HCT116 (cell line): ENCODE measurements around the gene ABCC10. TPM values are rescaled to one million over a fixed set of nuclear protein-coding genes. Genes with fewer than 3 reads are reported as not detected.

Experiments used
- ATAC-seq: fragments of 200-7000 bp; cut with Tn5 transposase; 2 replicates; pipeline ENCODE4 v1.9.1; 2020; ENCODE audit warnings: mild to moderate bottlenecking, moderate library complexity
- BruUV-seq: library from RNA; stranded (reverse); fragments of 400-500 nt; replicated peaks from 2 replicates; lab custom pipeline; 2021; lab: Mats Ljungman, UMichigan
- CTCF ChIA-PET: fragments of 300-600 bp; sonication (Branson Sonifier 250); formaldehyde crosslinking; loops from one replicate; lab custom pipeline; 2021; ENCODE audit warnings: antibody characterized with exemption; lab: Charles Lee
- POLR2A ChIA-PET: fragments of 300-600, 350-600 bp; sonication (Branson Sonifier 250); formaldehyde crosslinking; loops from one replicate; lab custom pipeline; 2021; ENCODE audit warnings: antibody characterized with exemption; lab: Charles Lee
- RAD21 ChIA-PET, 2 experiments: fragments of 300-600 bp; sonication (Branson Sonifier 250); formaldehyde crosslinking; loops; one replicate each; lab custom pipeline; 2023; ENCODE audit warnings: low total read pairs in 2 of 2; ENCODE audit not compliant: uncharacterized antibody in 2 of 2, unreplicated experiment in 2 of 2, low non-redundant PET in 1 of 2; lab: Charles Lee
- DNase-seq: peaks from one replicate; pipeline ENCODE4 v3.0.0-alpha.2; 2010; ENCODE audit warnings: low read depth, low spot score
- H2AFZ ChIP-seq: fragments of 200-600 bp; shearing (Covaris generic), sonication (generic); 2 replicates; pipeline ENCODE4 v1.6.1; 2017; ENCODE audit warnings: low read depth, mixed run types, mixed read lengths, antibody characterized with exemption, low read length; ENCODE audit not compliant: poor library complexity, severe bottlenecking
- H3K27ac ChIP-seq: 2 replicates; pipeline ENCODE4 v1.5.1; 2012; ENCODE audit warnings: low read depth, low read length
- H3K27me3 ChIP-seq: fragments of 200-600 bp; sonication (generic); 2 replicates; pipeline ENCODE4 v1.6.1; 2016; ENCODE audit warnings: mixed run types, low read length, mixed read lengths; ENCODE audit not compliant: insufficient read depth
- H3K36me3 ChIP-seq, 2 experiments: fragments of 200-500 bp in 1 of 2; fragments of 200-600 bp in 1 of 2; sonication (Bioruptor generic) in 1 of 2; sonication (generic) in 1 of 2; 2 replicates each; pipeline versions ENCODE4 v1.5.1 to v1.6.1; 2014 to 2016; ENCODE audit warnings: low read length in 2 of 2, inconsistent platforms in 1 of 2, mixed read lengths in 1 of 2, mixed run types in 1 of 2; ENCODE audit not compliant: insufficient read depth in 2 of 2, control insufficient read depth in 1 of 2
- H3K4me1 ChIP-seq, 2 experiments: fragments of 200-600 bp in 1 of 2; sonication (generic) in 1 of 2; 2 replicates each; pipeline versions ENCODE4 v1.5.1 to v1.6.1; 2012 to 2017; ENCODE audit warnings: low read length in 2 of 2, inconsistent platforms in 1 of 2, mild to moderate bottlenecking in 1 of 2, mixed read lengths in 1 of 2, mixed run types in 1 of 2, moderate library complexity in 1 of 2; ENCODE audit not compliant: insufficient read depth in 2 of 2, control insufficient read depth in 1 of 2
- H3K4me2 ChIP-seq: fragments of 200-600 bp; sonication (generic); 2 replicates; pipeline ENCODE4 v1.6.1; 2017; ENCODE audit warnings: mixed run types, low read length, mixed read lengths
- H3K4me3 ChIP-seq, 2 experiments: fragments of 200-600 bp in 1 of 2; sonication (generic) in 1 of 2; replicated peaks in 1 of 2; 2 replicates each; pipeline ENCODE4 v1.5.1; 2011 to 2016; ENCODE audit warnings: low read length in 2 of 2, control low read depth in 1 of 2, low read depth in 1 of 2, mild to moderate bottlenecking in 1 of 2, mixed read lengths in 1 of 2, mixed run types in 1 of 2
- H3K79me2 ChIP-seq: fragments of 200-600 bp; sonication (generic); 2 replicates; pipeline ENCODE4 v1.6.1; 2017; ENCODE audit warnings: mild to moderate bottlenecking, mixed run types, low read length, moderate library complexity, mixed read lengths; ENCODE audit not compliant: insufficient read depth
- H3K9ac ChIP-seq: fragments of 200-600 bp; sonication (generic); 2 replicates; pipeline ENCODE4 v1.6.1; 2016; ENCODE audit warnings: low read length, mixed read lengths
- H3K9me2 ChIP-seq: fragments of 200-600 bp; sonication (generic), shearing (Covaris generic); 2 replicates; pipeline ENCODE4 v1.6.1; 2017; ENCODE audit warnings: mixed run types, mild to moderate bottlenecking, moderate library complexity; ENCODE audit not compliant: insufficient read depth
- H3K9me3 ChIP-seq, 2 experiments: fragments of 200-500 bp in 1 of 2; fragments of 200-600 bp in 1 of 2; sonication (Bioruptor generic) in 1 of 2; sonication (generic) in 1 of 2; 2 replicates each; pipeline ENCODE4 v1.6.1; 2014 to 2017; ENCODE audit warnings: low read length in 2 of 2, mixed read lengths in 2 of 2, inconsistent platforms in 1 of 2, low read depth in 1 of 2, mild to moderate bottlenecking in 1 of 2, mixed run types in 1 of 2, moderate library complexity in 1 of 2; ENCODE audit not compliant: control insufficient read depth in 1 of 2, insufficient read depth in 1 of 2
- H4K20me1 ChIP-seq: fragments of 200-600 bp; sonication (generic), shearing (Covaris generic); 2 replicates; pipeline ENCODE4 v1.6.1; 2017; ENCODE audit warnings: mixed run types, mild to moderate bottlenecking, moderate library complexity; ENCODE audit not compliant: insufficient read depth
- CBX3 ChIP-seq: IDR thresholded peaks from 2 replicates; pipeline ENCODE4 v1.6.1; 2012; ENCODE audit warnings: low read depth
- CEBPB ChIP-seq: IDR thresholded peaks from 2 replicates; pipeline ENCODE4 v1.6.1; 2012; ENCODE audit warnings: low read depth
- EGR1 ChIP-seq: IDR thresholded peaks from 2 replicates; pipeline ENCODE4 v1.6.1; 2012; ENCODE audit warnings: low read depth
- ELF1 ChIP-seq: IDR thresholded peaks from 2 replicates; pipeline ENCODE4 v1.6.1; 2012; ENCODE audit warnings: low read depth, borderline replicate concordance
- EZH2 ChIP-seq: fragments of 200-600 bp; sonication (generic); IDR thresholded peaks from 2 replicates; pipeline ENCODE4 v1.6.1; 2017; ENCODE audit warnings: antibody characterized with exemption, mixed run types
- EZH2phosphoT487 ChIP-seq: fragments of 200-600 bp; IDR thresholded peaks from 2 replicates; pipeline ENCODE4 v1.6.1; 2018; ENCODE audit warnings: antibody characterized with exemption, borderline replicate concordance
- JUND ChIP-seq: IDR thresholded peaks from 2 replicates; pipeline ENCODE4 v1.6.1; 2012
- POLR2A ChIP-seq: IDR thresholded peaks from 2 replicates; pipeline ENCODE4 v1.7.0; 2011; ENCODE audit warnings: borderline replicate concordance; ENCODE audit not compliant: insufficient read depth, insufficient read length; ENCODE audit errors: extremely low read depth
- RAD21 ChIP-seq: IDR thresholded peaks from 2 replicates; pipeline ENCODE4 v1.6.1; 2012; ENCODE audit warnings: low read depth, mild to moderate bottlenecking
- SIN3A ChIP-seq: IDR thresholded peaks from 2 replicates; pipeline ENCODE4 v1.6.1; 2012; ENCODE audit warnings: low read depth
- SP1 ChIP-seq: IDR thresholded peaks from 2 replicates; pipeline ENCODE4 v1.6.1; 2012; ENCODE audit warnings: low read depth
- SRF ChIP-seq: IDR thresholded peaks from 2 replicates; pipeline ENCODE4 v1.6.1; 2012; ENCODE audit warnings: low read depth
- TCF7L2 ChIP-seq: IDR thresholded peaks from 2 replicates; pipeline ENCODE4 v1.7.0; 2011; ENCODE audit warnings: borderline replicate concordance, inconsistent platforms; ENCODE audit not compliant: insufficient read depth, insufficient read length; ENCODE audit errors: extremely low read depth
- YY1 ChIP-seq: IDR thresholded peaks from 2 replicates; pipeline ENCODE4 v1.6.1; 2011; ENCODE audit warnings: low read length, low read depth, moderate library complexity, mild to moderate bottlenecking; ENCODE audit not compliant: insufficient replicate concordance; ENCODE audit errors: extremely low read depth
- ZFX ChIP-seq: fragments of 450-650 bp; IDR thresholded peaks from 2 replicates; pipeline ENCODE4 v1.6.1; 2017
- ZNF274 ChIP-seq: fragments of 200-500 bp; sonication (Bioruptor generic); IDR thresholded peaks from 2 replicates; pipeline ENCODE4 v1.6.1; 2014; ENCODE audit warnings: mild to moderate bottlenecking, low read depth, low read length, inconsistent platforms
- intact Hi-C: fragments of 100-400 bp; cut with micrococcal nuclease; formaldehyde crosslinking; loops from 2 replicates; pipeline ENCODE4 v1.10.0; 2022
- total RNA-seq: library from RNA; stranded (reverse); gene quantifications from one replicate; pipeline ENCODE4 v1.2.1, GENCODE V29; 2021; ENCODE audit not compliant: unreplicated experiment
- TF ChIP-seq, protein P1 (sequence below): IDR thresholded peaks from 2 replicates; pipeline ENCODE4 v1.6.1; 2012; ENCODE audit warnings: low read depth
- TF ChIP-seq, protein P2 (sequence below): IDR thresholded peaks from 2 replicates; pipeline ENCODE4 v1.6.1; 2012
- TF ChIP-seq, protein P3 (sequence below), 3 experiments: fragments of 200-600 bp in 1 of 3; sonication (generic) in 1 of 3; IDR thresholded peaks in 2 of 3; conservative IDR thresholded peaks in 1 of 3; 2 replicates each; pipeline ENCODE4 v1.5.1; 2012 to 2017; ENCODE audit warnings: low read depth in 2 of 3, low read length in 2 of 3, antibody characterized with exemption in 1 of 3, borderline replicate concordance in 1 of 3, control low read depth in 1 of 3, mild to moderate bottlenecking in 1 of 3, mixed read lengths in 1 of 3, mixed run types in 1 of 3, moderate library complexity in 1 of 3; ENCODE audit not compliant: insufficient read depth in 1 of 3

ABCC10 gene
- total RNA-seq, 1 experiment from 2014 or later, result 29.9 TPM

DNA sequence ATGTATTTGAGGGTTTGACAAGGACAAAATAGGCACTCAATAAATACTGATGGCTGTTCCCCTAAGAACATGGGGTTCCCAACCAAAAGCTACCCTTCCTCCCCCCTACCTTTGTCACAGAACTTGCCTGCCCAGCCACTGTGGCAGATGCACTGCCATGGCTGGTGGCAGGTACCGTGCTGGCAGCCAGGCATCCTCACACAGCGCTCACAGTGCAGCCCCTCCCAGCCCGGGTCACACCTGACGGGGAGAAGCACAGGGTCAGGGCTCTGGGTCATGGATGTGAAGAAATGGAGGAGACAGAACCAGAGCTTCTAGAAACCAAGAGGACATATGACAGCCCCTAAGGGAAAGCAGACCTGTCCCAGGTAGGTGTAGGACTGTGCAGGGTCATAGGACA, 25.6 kb downstream of the ABCC10 start (continued):
- TF ChIP-seq, protein P1, sequence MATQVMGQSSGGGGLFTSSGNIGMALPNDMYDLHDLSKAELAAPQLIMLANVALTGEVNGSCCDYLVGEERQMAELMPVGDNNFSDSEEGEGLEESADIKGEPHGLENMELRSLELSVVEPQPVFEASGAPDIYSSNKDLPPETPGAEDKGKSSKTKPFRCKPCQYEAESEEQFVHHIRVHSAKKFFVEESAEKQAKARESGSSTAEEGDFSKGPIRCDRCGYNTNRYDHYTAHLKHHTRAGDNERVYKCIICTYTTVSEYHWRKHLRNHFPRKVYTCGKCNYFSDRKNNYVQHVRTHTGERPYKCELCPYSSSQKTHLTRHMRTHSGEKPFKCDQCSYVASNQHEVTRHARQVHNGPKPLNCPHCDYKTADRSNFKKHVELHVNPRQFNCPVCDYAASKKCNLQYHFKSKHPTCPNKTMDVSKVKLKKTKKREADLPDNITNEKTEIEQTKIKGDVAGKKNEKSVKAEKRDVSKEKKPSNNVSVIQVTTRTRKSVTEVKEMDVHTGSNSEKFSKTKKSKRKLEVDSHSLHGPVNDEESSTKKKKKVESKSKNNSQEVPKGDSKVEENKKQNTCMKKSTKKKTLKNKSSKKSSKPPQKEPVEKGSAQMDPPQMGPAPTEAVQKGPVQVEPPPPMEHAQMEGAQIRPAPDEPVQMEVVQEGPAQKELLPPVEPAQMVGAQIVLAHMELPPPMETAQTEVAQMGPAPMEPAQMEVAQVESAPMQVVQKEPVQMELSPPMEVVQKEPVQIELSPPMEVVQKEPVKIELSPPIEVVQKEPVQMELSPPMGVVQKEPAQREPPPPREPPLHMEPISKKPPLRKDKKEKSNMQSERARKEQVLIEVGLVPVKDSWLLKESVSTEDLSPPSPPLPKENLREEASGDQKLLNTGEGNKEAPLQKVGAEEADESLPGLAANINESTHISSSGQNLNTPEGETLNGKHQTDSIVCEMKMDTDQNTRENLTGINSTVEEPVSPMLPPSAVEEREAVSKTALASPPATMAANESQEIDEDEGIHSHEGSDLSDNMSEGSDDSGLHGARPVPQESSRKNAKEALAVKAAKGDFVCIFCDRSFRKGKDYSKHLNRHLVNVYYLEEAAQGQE, result no peak
- no peak for TF ChIP-seq SP1
- no peak for TF ChIP-seq ZFX
- TF ChIP-seq YY1, result no peak
- no peak for TF ChIP-seq RAD21
- no peak for TF ChIP-seq SRF
- TF ChIP-seq TCF7L2, result no peak
- no peak for TF ChIP-seq ZNF274

DNA sequence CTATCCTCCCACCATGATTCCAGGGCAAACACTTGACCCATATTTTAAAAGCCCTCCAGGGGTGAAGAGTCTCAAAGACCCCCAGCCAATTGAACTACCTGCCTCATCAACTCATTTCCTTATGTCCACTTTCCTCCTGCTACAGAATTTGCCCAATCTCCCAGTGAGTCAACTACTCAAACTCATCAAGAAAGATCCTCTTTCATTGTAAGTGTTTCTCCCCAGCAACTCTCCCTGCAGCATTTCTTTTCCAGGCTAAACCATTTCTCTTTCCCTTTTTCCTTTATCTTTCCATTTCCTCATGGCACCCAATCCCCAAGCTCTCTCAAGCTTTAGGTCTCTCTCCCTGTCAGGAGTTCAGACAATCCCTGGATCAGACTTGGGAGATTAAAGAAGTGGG, 26.5 kb downstream of the ABCC10 start:
- ChIA-PET CTCF (interaction anchor here (4.6 kb wide), 1 partner anchor 53 kb away, joined by 31 read pairs; no protein-coding TSS in a partner anchor), RAD21 (no interaction called here), POLR2A (no interaction called here)
- BruUV-seq, result no TSS peak
- H3K27ac ChIP-seq, result no peak overlapping the region
- H3K27me3 ChIP-seq, result no peaks in the 10 kb centered on the region
- H3K79me2 ChIP-seq, result no peaks in the 10 kb centered on the region
- peaks cover 0 to 3% of the 10 kb centered on the region in 2 experiments; a peak in 1 of 4 replicates for H3K36me3 ChIP-seq
- intact Hi-C loops, result loop anchor here (1.0 to 2.0 kb wide), 2 partner anchors 42 to 53 kb away; no protein-coding TSS in a partner anchor
- no peak overlapping the region for H3K4me2 ChIP-seq
- H2AFZ ChIP-seq, result no peak overlapping the region
- H3K4me3 ChIP-seq, result no peak overlapping the region
- TF ChIP-seq EZH2 (no peak), ZNF274 (no peak), SIN3A (no peak), ELF1 (no peak), EZH2phosphoT487 (no peak), EGR1 (no peak), JUND (no peak), CBX3 (no peak), CEBPB (no peak), SP1 (no peak), RAD21 (no peak), SRF (no peak), YY1 (no peak), POLR2A (no peak)
- TF ChIP-seq, protein P2, sequence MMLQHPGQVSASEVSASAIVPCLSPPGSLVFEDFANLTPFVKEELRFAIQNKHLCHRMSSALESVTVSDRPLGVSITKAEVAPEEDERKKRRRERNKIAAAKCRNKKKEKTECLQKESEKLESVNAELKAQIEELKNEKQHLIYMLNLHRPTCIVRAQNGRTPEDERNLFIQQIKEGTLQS, result no peak
- TF ChIP-seq, protein P3, sequence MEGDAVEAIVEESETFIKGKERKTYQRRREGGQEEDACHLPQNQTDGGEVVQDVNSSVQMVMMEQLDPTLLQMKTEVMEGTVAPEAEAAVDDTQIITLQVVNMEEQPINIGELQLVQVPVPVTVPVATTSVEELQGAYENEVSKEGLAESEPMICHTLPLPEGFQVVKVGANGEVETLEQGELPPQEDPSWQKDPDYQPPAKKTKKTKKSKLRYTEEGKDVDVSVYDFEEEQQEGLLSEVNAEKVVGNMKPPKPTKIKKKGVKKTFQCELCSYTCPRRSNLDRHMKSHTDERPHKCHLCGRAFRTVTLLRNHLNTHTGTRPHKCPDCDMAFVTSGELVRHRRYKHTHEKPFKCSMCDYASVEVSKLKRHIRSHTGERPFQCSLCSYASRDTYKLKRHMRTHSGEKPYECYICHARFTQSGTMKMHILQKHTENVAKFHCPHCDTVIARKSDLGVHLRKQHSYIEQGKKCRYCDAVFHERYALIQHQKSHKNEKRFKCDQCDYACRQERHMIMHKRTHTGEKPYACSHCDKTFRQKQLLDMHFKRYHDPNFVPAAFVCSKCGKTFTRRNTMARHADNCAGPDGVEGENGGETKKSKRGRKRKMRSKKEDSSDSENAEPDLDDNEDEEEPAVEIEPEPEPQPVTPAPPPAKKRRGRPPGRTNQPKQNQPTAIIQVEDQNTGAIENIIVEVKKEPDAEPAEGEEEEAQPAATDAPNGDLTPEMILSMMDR (IDR thresholded peaks at IDR 0.05 in 2 of 3, conservative IDR thresholded peaks at IDR 0.05 in 1 of 3; ENCODE audit: borderline replicate concordance in 1 of 3, insufficient read depth in 1 of 3, low read depth in 2 of 3, low read length in 2 of 3), result no peak
- ATAC-seq (no peak), DNase-seq (no peak)
- H3K9ac ChIP-seq, result no peak overlapping the region
- H3K4me1 ChIP-seq, result peaks cover 8 to 37% of the 10 kb centered on the region in 2 experiments; a peak in 3 of 4 replicates
- no peaks in the 10 kb centered on the region for H3K9me3 ChIP-seq
- H4K20me1 ChIP-seq, result no peaks in the 10 kb centered on the region
- no peaks in the 10 kb centered on the region for H3K9me2 ChIP-seq
